PFSK-1 (cell line): Measurements from ENCODE around the gene DIP2A.

Experiments
- POLR2AphosphoS5 ChIP-seq: IDR thresholded peaks from 2 replicates; pipeline ENCODE4 v1.6.1; 2012; ENCODE audit warnings: low read depth, mild to moderate bottlenecking, control low read depth, low read length, moderate library complexity
- REST ChIP-seq, 2 experiments: IDR thresholded peaks; 2 replicates each; pipeline versions ENCODE4 v1.6.1 to v1.8.0; 2011 to 2012; ENCODE audit warnings: low read depth in 2 of 2, low read length in 2 of 2, control low read depth in 1 of 2, inconsistent platforms in 1 of 2, mild to moderate bottlenecking in 1 of 2, moderate library complexity in 1 of 2; ENCODE audit not compliant: insufficient read depth in 1 of 2

- TF ChIP-seq POLR2AphosphoS5 (no peak), REST (IDR thresholded peaks at IDR 0.05; ENCODE audit: insufficient read depth in 1 of 2, low read depth in 2 of 2, low read length in 2 of 2) (no peak)
These were observed 15.8 kb upstream of the DIP2A start for GRCh38 chr21:46442938-46443337.
